Neural cell (in vitro differentiated cells): ENCODE results near the gene PABPN1L.

Experiments used
- REST ChIP-seq: IDR thresholded peaks from 2 replicates; pipeline ENCODE4 v1.6.1; 2012; ENCODE audit warnings: borderline replicate concordance
- SMC3 ChIP-seq: fragments of 450-650 bp; conservative IDR thresholded peaks from 2 replicates; pipeline ENCODE4 v1.6.1; 2014; ENCODE audit warnings: antibody characterized with exemption, mild to moderate bottlenecking, moderate library complexity; ENCODE audit not compliant: poor library complexity
- TF ChIP-seq, protein P1 (sequence below): fragments of 450-650 bp; IDR thresholded peaks from 2 replicates; pipeline ENCODE4 v1.5.1; 2014; ENCODE audit warnings: antibody characterized with exemption, mild to moderate bottlenecking, moderate library complexity; ENCODE audit not compliant: poor library complexity, severe bottlenecking

- TF ChIP-seq, protein P1, sequence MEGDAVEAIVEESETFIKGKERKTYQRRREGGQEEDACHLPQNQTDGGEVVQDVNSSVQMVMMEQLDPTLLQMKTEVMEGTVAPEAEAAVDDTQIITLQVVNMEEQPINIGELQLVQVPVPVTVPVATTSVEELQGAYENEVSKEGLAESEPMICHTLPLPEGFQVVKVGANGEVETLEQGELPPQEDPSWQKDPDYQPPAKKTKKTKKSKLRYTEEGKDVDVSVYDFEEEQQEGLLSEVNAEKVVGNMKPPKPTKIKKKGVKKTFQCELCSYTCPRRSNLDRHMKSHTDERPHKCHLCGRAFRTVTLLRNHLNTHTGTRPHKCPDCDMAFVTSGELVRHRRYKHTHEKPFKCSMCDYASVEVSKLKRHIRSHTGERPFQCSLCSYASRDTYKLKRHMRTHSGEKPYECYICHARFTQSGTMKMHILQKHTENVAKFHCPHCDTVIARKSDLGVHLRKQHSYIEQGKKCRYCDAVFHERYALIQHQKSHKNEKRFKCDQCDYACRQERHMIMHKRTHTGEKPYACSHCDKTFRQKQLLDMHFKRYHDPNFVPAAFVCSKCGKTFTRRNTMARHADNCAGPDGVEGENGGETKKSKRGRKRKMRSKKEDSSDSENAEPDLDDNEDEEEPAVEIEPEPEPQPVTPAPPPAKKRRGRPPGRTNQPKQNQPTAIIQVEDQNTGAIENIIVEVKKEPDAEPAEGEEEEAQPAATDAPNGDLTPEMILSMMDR: no peak
- no peak for TF ChIP-seq REST
- TF ChIP-seq SMC3: no peak
Observed at GRCh38 chr16:88834670-88835069, 31.8 kb downstream of the PABPN1L start.
